Measurements from ENCODE around the gene ZBTB16.

ZBTB16 gene

DNA sequence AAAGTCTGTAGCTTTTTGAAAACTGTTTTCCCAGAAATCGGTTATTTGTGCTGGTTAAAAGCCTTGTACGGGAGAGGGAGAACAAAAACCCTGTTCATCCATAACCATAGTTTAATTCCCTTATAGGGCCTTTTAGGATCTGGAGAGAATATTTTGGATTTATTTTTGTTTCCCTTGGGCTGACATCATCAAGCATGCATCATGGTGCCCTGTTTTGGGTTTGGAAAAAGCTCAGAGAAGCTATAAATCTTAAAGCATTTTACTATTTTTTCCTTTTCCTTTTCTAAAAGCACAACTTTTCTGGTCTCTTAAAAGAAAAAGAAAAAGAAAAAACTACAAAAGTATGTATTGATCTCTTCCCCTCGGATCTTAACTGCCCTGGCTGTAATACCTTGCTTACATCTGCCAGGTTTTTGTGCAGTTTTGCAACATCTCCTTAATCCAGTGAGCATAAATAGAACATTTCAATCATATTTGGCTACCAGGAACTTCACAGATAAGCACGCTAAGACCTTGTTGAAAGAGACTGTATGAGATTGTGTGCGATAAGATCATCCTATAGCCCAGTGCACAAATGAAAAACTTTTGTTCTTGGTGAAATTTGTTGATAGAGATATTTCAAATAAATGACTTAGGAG, 88.0 kb downstream of the ZBTB16 start:
- Histone ChIP-seq H3K4me3 (replicated peaks; ENCODE audit: low read depth, low read length) (no peak overlapping the region), H3K36me3 (ENCODE audit: control insufficient read depth, insufficient read depth, low read length) (no peaks in the 10 kb centered on the region), H3K27me3 (replicated peaks; ENCODE audit: control insufficient read depth, insufficient read depth, low read length) (no peaks in the 10 kb centered on the region; the same call in 1 of the 2 replicates)
- TF ChIP-seq, protein P1, sequence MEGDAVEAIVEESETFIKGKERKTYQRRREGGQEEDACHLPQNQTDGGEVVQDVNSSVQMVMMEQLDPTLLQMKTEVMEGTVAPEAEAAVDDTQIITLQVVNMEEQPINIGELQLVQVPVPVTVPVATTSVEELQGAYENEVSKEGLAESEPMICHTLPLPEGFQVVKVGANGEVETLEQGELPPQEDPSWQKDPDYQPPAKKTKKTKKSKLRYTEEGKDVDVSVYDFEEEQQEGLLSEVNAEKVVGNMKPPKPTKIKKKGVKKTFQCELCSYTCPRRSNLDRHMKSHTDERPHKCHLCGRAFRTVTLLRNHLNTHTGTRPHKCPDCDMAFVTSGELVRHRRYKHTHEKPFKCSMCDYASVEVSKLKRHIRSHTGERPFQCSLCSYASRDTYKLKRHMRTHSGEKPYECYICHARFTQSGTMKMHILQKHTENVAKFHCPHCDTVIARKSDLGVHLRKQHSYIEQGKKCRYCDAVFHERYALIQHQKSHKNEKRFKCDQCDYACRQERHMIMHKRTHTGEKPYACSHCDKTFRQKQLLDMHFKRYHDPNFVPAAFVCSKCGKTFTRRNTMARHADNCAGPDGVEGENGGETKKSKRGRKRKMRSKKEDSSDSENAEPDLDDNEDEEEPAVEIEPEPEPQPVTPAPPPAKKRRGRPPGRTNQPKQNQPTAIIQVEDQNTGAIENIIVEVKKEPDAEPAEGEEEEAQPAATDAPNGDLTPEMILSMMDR (IDR thresholded peaks at IDR 0.05; ENCODE audit: insufficient read depth, low read length, poor library complexity, severe bottlenecking): no peak
- no peak for DNase-seq (ENCODE audit: extremely low read depth, insufficient read length)

GRCh38 chr11:114148013-114148382, 88.5 kb downstream of the ZBTB16 start:
- TF ChIP-seq, protein P1 (IDR thresholded peaks at IDR 0.05; ENCODE audit: insufficient read depth, low read length, poor library complexity, severe bottlenecking): no peak
- H3K36me3 ChIP-seq (ENCODE audit: control insufficient read depth, insufficient read depth, low read length): no peaks in the 10 kb centered on the region
- no peak overlapping the region for H3K4me3 ChIP-seq (replicated peaks; ENCODE audit: low read depth, low read length)
- no peak for DNase-seq (ENCODE audit: extremely low read depth, insufficient read length)
- no peaks in the 10 kb centered on the region; the same call in 1 of the 2 replicates for H3K27me3 ChIP-seq (replicated peaks; ENCODE audit: control insufficient read depth, insufficient read depth, low read length)

GRCh38 chr11:114149689-114150407, 90.3 kb downstream of the ZBTB16 start:
- no peaks in the 10 kb centered on the region for H3K27me3 ChIP-seq (replicated peaks; ENCODE audit: control insufficient read depth, insufficient read depth, low read length)
- H3K4me3 ChIP-seq (replicated peaks; ENCODE audit: low read depth, low read length): no peak overlapping the region
- H3K36me3 ChIP-seq (ENCODE audit: control insufficient read depth, insufficient read depth, low read length): no peaks in the 10 kb centered on the region
- TF ChIP-seq, protein P1 (IDR thresholded peaks at IDR 0.05; ENCODE audit: insufficient read depth, low read length, poor library complexity, severe bottlenecking): no peak
- no peak for DNase-seq (ENCODE audit: extremely low read depth, insufficient read length)

DNA sequence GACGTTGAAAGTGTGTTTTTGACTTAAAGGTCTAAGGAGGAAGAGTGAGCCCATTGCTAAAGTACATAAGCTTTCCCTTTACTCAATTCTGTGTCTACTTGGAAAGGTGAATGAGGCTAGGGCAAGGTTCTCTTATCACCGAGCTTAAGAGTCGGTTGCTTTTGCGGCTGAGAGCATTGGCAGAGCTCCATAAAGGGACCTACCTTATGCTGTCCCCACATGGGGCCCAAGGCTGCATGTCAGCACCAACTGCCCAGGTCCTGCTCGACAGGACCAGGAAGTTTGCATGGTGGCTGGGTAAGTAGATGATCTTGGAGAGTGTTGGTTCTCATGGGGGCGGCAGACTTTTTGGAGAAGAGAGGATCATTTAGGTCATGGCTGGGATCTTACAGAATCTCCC, 91.2 kb downstream of the ZBTB16 start:
- Histone ChIP-seq H3K4me3 (replicated peaks; ENCODE audit: low read depth, low read length) (no peak overlapping the region), H3K27me3 (replicated peaks; ENCODE audit: control insufficient read depth, insufficient read depth, low read length) (no peaks in the 10 kb centered on the region), H3K36me3 (ENCODE audit: control insufficient read depth, insufficient read depth, low read length) (no peaks in the 10 kb centered on the region)
- TF ChIP-seq, protein P1 (IDR thresholded peaks at IDR 0.05; ENCODE audit: insufficient read depth, low read length, poor library complexity, severe bottlenecking): no peak
- no peak for DNase-seq (ENCODE audit: extremely low read depth, insufficient read length)

- no peaks in the 10 kb centered on the region; the same call in 1 of the 2 replicates for H3K27me3 ChIP-seq (replicated peaks; ENCODE audit: control insufficient read depth, insufficient read depth, low read length)
- TF ChIP-seq, protein P1 (IDR thresholded peaks at IDR 0.05; ENCODE audit: insufficient read depth, low read length, poor library complexity, severe bottlenecking): no peak
- no peak overlapping the region for H3K4me3 ChIP-seq (replicated peaks; ENCODE audit: low read depth, low read length)
- no peak for DNase-seq (ENCODE audit: extremely low read depth, insufficient read length)
- H3K36me3 ChIP-seq (ENCODE audit: control insufficient read depth, insufficient read depth, low read length): no peaks in the 10 kb centered on the region
These were observed 92.1 kb downstream of the ZBTB16 start for GRCh38 chr11:114151631-114152030.
